A673 (cell line): ENCODE measurements around the gene SCD. TPM values are rescaled to one million over a fixed set of nuclear protein-coding genes. Genes with fewer than 3 reads are reported as not detected.

Experiments used
- BruUV-seq: library from RNA; stranded (reverse); fragments of 400-500 nt; replicated peaks from 2 replicates; lab custom pipeline; 2021; lab: Mats Ljungman, UMichigan
- CTCF ChIA-PET: fragments of 300-600 bp; sonication (Branson Sonifier 250); formaldehyde crosslinking; loops from one replicate; lab custom pipeline; 2022; ENCODE audit warnings: antibody characterized with exemption; lab: Charles Lee
- POLR2A ChIA-PET: fragments of 300-600 bp; sonication (Branson Sonifier 250); formaldehyde crosslinking; loops from one replicate; lab custom pipeline; 2022; ENCODE audit warnings: antibody characterized with exemption; ENCODE audit not compliant: low non-redundant PET; lab: Charles Lee
- DNase-seq: peaks from one replicate; pipeline ENCODE4 v3.0.0-alpha.2; 2015; ENCODE audit warnings: low spot score
- H3K27ac ChIP-seq: fragments of 200-600 bp; sonication (generic); 2 replicates; pipeline ENCODE4 v1.5.1; 2016; ENCODE audit warnings: mixed run types, low read depth, mild to moderate bottlenecking, mixed read lengths, antibody characterized with exemption, low read length; ENCODE audit not compliant: poor library complexity, severe bottlenecking
- H3K27me3 ChIP-seq: fragments of 200-600 bp; sonication (generic); replicated peaks from 2 replicates; pipeline ENCODE4 v1.6.1; 2017; ENCODE audit warnings: mixed run types, low read depth, mild to moderate bottlenecking, mixed read lengths, antibody characterized with exemption, low read length; ENCODE audit not compliant: insufficient read depth, poor library complexity
- H3K36me3 ChIP-seq: fragments of 200-600 bp; sonication (generic); 2 replicates; pipeline ENCODE4 v1.6.1; 2016; ENCODE audit warnings: mixed run types, mild to moderate bottlenecking, mixed read lengths, antibody characterized with exemption, low read length; ENCODE audit not compliant: insufficient read depth, poor library complexity, severe bottlenecking
- H3K4me1 ChIP-seq: fragments of 200-600 bp; sonication (generic); 2 replicates; pipeline ENCODE4 v1.6.1; 2017; ENCODE audit warnings: mixed run types, mild to moderate bottlenecking, mixed read lengths, antibody characterized with exemption, low read length; ENCODE audit not compliant: insufficient read depth, poor library complexity, severe bottlenecking
- H3K4me3 ChIP-seq: fragments of 200-600 bp; sonication (generic); 2 replicates; pipeline ENCODE4 v1.5.1; 2016; ENCODE audit warnings: low read depth, mixed run types, mild to moderate bottlenecking, mixed read lengths, low read length; ENCODE audit not compliant: poor library complexity, severe bottlenecking
- H3K9me3 ChIP-seq: fragments of 200-600 bp; sonication (generic); 2 replicates; pipeline ENCODE4 v1.6.1; 2016; ENCODE audit warnings: mixed run types, low read depth, mild to moderate bottlenecking, mixed read lengths, antibody characterized with exemption, low read length; ENCODE audit not compliant: poor library complexity, severe bottlenecking
- EZH2 ChIP-seq: fragments of 200-600 bp; sonication (generic); IDR thresholded peaks from 2 replicates; pipeline ENCODE4 v1.6.1; 2017; ENCODE audit warnings: borderline replicate concordance, low read depth, mild to moderate bottlenecking, mixed read lengths, antibody characterized with exemption, low read length; ENCODE audit not compliant: poor library complexity, severe bottlenecking
- intact Hi-C: fragments of 100-400 bp; cut with micrococcal nuclease; formaldehyde crosslinking; loops from one replicate; pipeline ENCODE4 v1.10.0; 2022; ENCODE audit not compliant: unreplicated experiment
- total RNA-seq: library from RNA; stranded (reverse); gene quantifications from 2 replicates; pipeline ENCODE4 v1.2.3, GENCODE V29; 2021
- TF ChIP-seq, protein P1 (sequence below): fragments of 300-800, 200-600 bp; sonication (generic); conservative IDR thresholded peaks from 2 replicates; pipeline ENCODE4 v1.5.1; 2017; ENCODE audit warnings: low read depth, mild to moderate bottlenecking, antibody characterized with exemption, low read length, moderate library complexity, mixed read lengths

The SCD gene
- total RNA-seq, 1 experiment from 2014 or later: 519 TPM

DNA sequence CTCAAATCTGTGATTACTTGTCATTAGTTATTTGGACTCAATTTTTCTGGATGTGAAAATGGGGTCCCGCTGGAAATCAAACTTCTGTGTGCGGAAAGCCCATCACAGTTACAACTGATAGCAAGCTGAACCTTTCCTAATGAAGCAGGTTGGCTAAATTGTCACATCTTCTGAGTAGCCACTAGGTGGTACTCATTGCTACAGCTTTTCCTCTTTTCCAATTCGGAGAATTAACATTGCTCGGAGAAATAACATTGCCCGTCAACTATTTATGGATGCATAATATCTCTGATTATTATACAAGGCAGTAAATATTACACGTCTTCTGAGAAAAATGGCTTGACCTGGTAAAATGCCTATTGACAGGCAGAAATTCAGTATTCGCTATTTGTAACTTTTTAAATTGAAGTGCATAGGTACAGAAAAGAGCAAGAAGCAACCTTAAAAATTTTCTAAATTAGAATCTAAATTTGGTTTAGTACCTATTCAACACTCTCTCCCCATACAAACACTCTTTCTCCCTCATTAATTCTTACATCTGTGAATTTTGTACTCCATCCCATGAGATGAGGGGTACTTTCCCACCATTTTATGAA is 43.2 kb upstream of the SCD start:
- ChIA-PET CTCF (interaction anchor here (0.7 kb wide), 1 partner anchor 205 kb away, joined by 7 read pairs; no protein-coding TSS in a partner anchor), POLR2A (no interaction called here)
- no TSS peak for BruUV-seq
- H3K36me3 ChIP-seq: no peaks in the 10 kb centered on the region
- intact Hi-C loops: loop anchor here (2.0 to 10.0 kb wide), 2 partner anchors 129 to 201 kb away; no protein-coding TSS in a partner anchor
- H3K27ac ChIP-seq: no peak overlapping the region
- DNase-seq: peak; percentile 48
- no peaks in the 10 kb centered on the region for H3K9me3 ChIP-seq
- H3K27me3 ChIP-seq: no peaks in the 10 kb centered on the region
- TF ChIP-seq EZH2: no peak
- TF ChIP-seq, protein P1, sequence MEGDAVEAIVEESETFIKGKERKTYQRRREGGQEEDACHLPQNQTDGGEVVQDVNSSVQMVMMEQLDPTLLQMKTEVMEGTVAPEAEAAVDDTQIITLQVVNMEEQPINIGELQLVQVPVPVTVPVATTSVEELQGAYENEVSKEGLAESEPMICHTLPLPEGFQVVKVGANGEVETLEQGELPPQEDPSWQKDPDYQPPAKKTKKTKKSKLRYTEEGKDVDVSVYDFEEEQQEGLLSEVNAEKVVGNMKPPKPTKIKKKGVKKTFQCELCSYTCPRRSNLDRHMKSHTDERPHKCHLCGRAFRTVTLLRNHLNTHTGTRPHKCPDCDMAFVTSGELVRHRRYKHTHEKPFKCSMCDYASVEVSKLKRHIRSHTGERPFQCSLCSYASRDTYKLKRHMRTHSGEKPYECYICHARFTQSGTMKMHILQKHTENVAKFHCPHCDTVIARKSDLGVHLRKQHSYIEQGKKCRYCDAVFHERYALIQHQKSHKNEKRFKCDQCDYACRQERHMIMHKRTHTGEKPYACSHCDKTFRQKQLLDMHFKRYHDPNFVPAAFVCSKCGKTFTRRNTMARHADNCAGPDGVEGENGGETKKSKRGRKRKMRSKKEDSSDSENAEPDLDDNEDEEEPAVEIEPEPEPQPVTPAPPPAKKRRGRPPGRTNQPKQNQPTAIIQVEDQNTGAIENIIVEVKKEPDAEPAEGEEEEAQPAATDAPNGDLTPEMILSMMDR: peak; percentile 76
- H3K4me3 ChIP-seq: no peak overlapping the region
- H3K4me1 ChIP-seq: no peaks in the 10 kb centered on the region

DNA sequence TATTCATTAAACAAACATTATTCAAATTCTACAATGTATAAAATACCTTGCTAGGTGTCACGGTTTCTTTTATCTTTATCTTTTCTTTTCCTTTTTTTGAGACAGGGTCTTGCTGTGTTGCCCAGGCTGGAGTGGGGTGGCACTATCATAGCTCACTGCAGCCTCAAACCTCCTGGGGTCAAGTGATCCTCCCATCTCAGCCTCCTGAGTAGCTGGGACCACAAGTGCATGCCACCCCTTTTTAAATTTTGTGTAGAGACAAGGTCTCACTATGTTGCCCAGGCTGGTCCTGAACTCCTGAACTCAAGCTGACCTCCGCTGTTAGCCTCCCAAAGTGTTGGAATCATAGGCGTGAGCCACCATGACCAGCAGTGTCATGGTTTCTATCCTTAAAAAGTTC is 42.6 kb upstream of the SCD start:
- Histone ChIP-seq H3K27me3 (no peaks in the 10 kb centered on the region), H3K27ac (no peak overlapping the region), H3K36me3 (no peaks in the 10 kb centered on the region), H3K4me1 (no peaks in the 10 kb centered on the region), H3K4me3 (no peak overlapping the region), H3K9me3 (no peaks in the 10 kb centered on the region)
- ChIA-PET POLR2A (no interaction called here), CTCF (no interaction called here)
- no peak for DNase-seq
- no TSS peak for BruUV-seq
- intact Hi-C loops: loop anchor here (10.0 kb wide), 1 partner anchor 200 kb away; no protein-coding TSS in a partner anchor
- TF ChIP-seq, protein P1: no peak
- no peak for TF ChIP-seq EZH2

DNA sequence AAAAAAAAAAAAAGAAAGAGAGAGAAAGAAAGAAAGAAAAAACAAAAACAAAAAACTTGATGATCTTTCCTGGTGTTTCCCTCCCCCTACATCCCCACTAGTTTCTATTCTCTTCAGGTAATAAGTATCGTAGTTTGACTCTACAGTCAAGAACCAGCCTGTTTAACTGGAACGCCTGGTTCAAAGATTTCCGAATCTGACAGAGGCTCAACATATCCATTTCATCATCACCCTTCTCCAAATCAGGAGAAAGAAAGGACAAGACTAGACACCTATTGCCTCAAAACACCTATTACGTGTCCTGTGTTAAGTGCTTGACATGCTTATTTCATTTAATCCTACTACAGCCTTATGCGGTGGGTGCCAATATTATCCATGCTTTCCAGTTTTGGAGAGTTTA is 40.2 kb upstream of the SCD start:
- no peak overlapping the region for H3K27ac ChIP-seq
- H3K9me3 ChIP-seq: no peaks in the 10 kb centered on the region
- no peak for DNase-seq
- no peaks in the 10 kb centered on the region for H3K27me3 ChIP-seq
- no peaks in the 10 kb centered on the region for H3K4me1 ChIP-seq
- no TSS peak for BruUV-seq
- TF ChIP-seq, protein P1: no peak
- TF ChIP-seq EZH2: no peak
- no peak overlapping the region for H3K4me3 ChIP-seq
- no peaks in the 10 kb centered on the region for H3K36me3 ChIP-seq
- ChIA-PET POLR2A (no interaction called here), CTCF (no interaction called here)
- intact Hi-C loops: loop anchor here (10.0 kb wide), 1 partner anchor 198 kb away; no protein-coding TSS in a partner anchor
